Neural progenitor cell (in vitro differentiated cells): ENCODE data around the gene MCTP2. TPM values are rescaled to one million over a fixed set of nuclear protein-coding genes. Genes with fewer than 3 reads are reported as not detected.
A peak's percentile ranks its signal among the peaks of the same experiment; 100 is the strongest.

ENCODE experiments used
- DNase-seq: peaks from one replicate; pipeline ENCODE4 v3.0.0-alpha.2; 2016; ENCODE audit warnings: low spot score
- H2AFZ ChIP-seq: fragments of 200-600 bp; sonication (generic); replicated peaks from 2 replicates; pipeline ENCODE4 v1.6.1; 2016; ENCODE audit warnings: antibody characterized with exemption
- H3F3A ChIP-seq: fragments of 200-600 bp; sonication (generic); 2 replicates; pipeline ENCODE4 v1.6.1; 2016; ENCODE audit warnings: antibody characterized with exemption, low read depth
- H3K27ac ChIP-seq: fragments of 200-600 bp; sonication (generic); 2 replicates; pipeline ENCODE4 v1.5.1; 2016; ENCODE audit warnings: mild to moderate bottlenecking
- H3K27me3 ChIP-seq: fragments of 200-600 bp; sonication (generic); 2 replicates; pipeline ENCODE4 v1.6.1; 2016; ENCODE audit warnings: mild to moderate bottlenecking, moderate library complexity
- H3K36me3 ChIP-seq: fragments of 200-600 bp; sonication (generic); 2 replicates; pipeline ENCODE4 v1.5.1; 2016
- H3K4me1 ChIP-seq: fragments of 200-600 bp; sonication (generic); 2 replicates; pipeline ENCODE4 v1.6.1; 2016; ENCODE audit warnings: mixed run types
- H3K4me2 ChIP-seq: fragments of 200-600 bp; sonication (generic); 2 replicates; pipeline ENCODE4 v1.6.1; 2016
- H3K4me3 ChIP-seq: fragments of 200-600 bp; sonication (generic); 2 replicates; pipeline ENCODE4 v1.5.1; 2016
- H3K79me2 ChIP-seq: fragments of 200-600 bp; sonication (generic); 2 replicates; pipeline ENCODE4 v1.6.1; 2016; ENCODE audit warnings: low read depth
- H3K9ac ChIP-seq: fragments of 200-600 bp; sonication (generic); 2 replicates; pipeline ENCODE4 v1.6.1; 2016
- H3K9me3 ChIP-seq: fragments of 200-600 bp; sonication (generic); 2 replicates; pipeline ENCODE4 v1.5.1; 2016; ENCODE audit warnings: low read depth
- H4K20me1 ChIP-seq: fragments of 200-600 bp; sonication (generic); 2 replicates; pipeline ENCODE4 v1.6.1; 2016; ENCODE audit warnings: low read depth
- H3K27ac Mint-ChIP-seq: 3 replicates; pipeline ENCODE4 v1.8.0; 2021; ENCODE audit warnings: mixed read lengths
- H3K27me3 Mint-ChIP-seq: 2 replicates; pipeline ENCODE4 v1.8.0; 2022; ENCODE audit warnings: low read depth, mild to moderate bottlenecking, inconsistent platforms, moderate library complexity, mixed read lengths; ENCODE audit not compliant: insufficient read depth
- H3K36me3 Mint-ChIP-seq: 3 replicates; pipeline ENCODE4 v1.8.0; 2021; ENCODE audit warnings: mixed read lengths
- H3K4me1 Mint-ChIP-seq: 3 replicates; pipeline ENCODE4 v1.8.0; 2021; ENCODE audit warnings: mixed read lengths
- H3K4me3 Mint-ChIP-seq: 3 replicates; pipeline ENCODE4 v1.8.0; 2021; ENCODE audit warnings: mild to moderate bottlenecking, moderate library complexity, mixed read lengths
- H3K9me3 Mint-ChIP-seq: 3 replicates; pipeline ENCODE4 v1.8.0; 2020; ENCODE audit warnings: mixed read lengths
- EZH2 ChIP-seq: fragments of 200-600 bp; sonication (generic); IDR thresholded peaks from 2 replicates; pipeline ENCODE4 v1.6.1; 2017; ENCODE audit warnings: antibody characterized with exemption, mild to moderate bottlenecking, moderate library complexity
- EZH2phosphoT487 ChIP-seq: fragments of 200-600 bp; sonication (generic); IDR thresholded peaks from 2 replicates; pipeline ENCODE4 v1.6.1; 2017; ENCODE audit warnings: antibody characterized with exemption
- total RNA-seq: library from RNA; depleted of rRNA; stranded (reverse); fragments of >200 nt; gene quantifications from 2 replicates; pipeline ENCODE4 v1.2.3, GENCODE V29; 2015; ENCODE audit warnings: low replicate concordance
- TF ChIP-seq, protein P1 (sequence below): fragments of 200-600 bp; sonication (generic); IDR thresholded peaks from 2 replicates; pipeline ENCODE4 v1.5.1; 2017; ENCODE audit warnings: antibody characterized with exemption, mild to moderate bottlenecking

The MCTP2 gene
- total RNA-seq, 1 donor from 2014 or later = 0.17 TPM

DNA sequence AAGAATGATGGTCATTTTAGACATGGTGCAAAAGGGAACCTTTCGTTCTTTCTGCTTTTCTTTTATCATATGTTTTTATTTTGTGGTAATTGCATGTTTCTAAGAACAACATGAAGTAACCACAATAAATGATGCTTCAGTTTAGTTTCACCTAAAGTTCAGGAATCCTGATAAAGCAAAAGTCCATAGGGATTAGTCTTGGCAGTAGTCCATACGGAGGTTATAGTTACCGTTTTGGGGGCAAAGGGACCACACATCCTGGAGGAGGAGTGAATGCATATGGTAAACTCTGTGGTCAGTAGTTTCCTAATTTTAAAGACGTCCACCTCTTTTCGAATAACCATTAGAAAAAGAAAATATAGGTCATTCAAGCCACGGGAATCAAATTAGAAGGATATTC lies 141.5 kb downstream of the MCTP2 start:
- Histone ChIP-seq H4K20me1 (no peaks in the 10 kb centered on the region), H3K4me1 (no peaks in the 10 kb centered on the region), H3K36me3 (no peaks in the 10 kb centered on the region), H2AFZ (no peak overlapping the region), H3F3A (no peaks in the 10 kb centered on the region), H3K9me3 (no peaks in the 10 kb centered on the region), H3K4me2 (no peak overlapping the region), H3K79me2 (no peaks in the 10 kb centered on the region), H3K27me3 (no peaks in the 10 kb centered on the region), H3K9ac (no peak overlapping the region), H3K4me3 (no peak overlapping the region), H3K27ac (no peak overlapping the region)
- Mint-ChIP-seq H3K36me3 (no peaks in the 10 kb centered on the region), H3K4me3 (no peak overlapping the region), H3K27ac (no peak overlapping the region), H3K9me3 (no peaks in the 10 kb centered on the region), H3K27me3 (no peaks in the 10 kb centered on the region), H3K4me1 (peaks cover 11% of the 10 kb centered on the region)
- no peak for TF ChIP-seq EZH2phosphoT487
- no peak for TF ChIP-seq EZH2
- TF ChIP-seq, protein P1, sequence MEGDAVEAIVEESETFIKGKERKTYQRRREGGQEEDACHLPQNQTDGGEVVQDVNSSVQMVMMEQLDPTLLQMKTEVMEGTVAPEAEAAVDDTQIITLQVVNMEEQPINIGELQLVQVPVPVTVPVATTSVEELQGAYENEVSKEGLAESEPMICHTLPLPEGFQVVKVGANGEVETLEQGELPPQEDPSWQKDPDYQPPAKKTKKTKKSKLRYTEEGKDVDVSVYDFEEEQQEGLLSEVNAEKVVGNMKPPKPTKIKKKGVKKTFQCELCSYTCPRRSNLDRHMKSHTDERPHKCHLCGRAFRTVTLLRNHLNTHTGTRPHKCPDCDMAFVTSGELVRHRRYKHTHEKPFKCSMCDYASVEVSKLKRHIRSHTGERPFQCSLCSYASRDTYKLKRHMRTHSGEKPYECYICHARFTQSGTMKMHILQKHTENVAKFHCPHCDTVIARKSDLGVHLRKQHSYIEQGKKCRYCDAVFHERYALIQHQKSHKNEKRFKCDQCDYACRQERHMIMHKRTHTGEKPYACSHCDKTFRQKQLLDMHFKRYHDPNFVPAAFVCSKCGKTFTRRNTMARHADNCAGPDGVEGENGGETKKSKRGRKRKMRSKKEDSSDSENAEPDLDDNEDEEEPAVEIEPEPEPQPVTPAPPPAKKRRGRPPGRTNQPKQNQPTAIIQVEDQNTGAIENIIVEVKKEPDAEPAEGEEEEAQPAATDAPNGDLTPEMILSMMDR = no peak
- no peak for DNase-seq

DNA sequence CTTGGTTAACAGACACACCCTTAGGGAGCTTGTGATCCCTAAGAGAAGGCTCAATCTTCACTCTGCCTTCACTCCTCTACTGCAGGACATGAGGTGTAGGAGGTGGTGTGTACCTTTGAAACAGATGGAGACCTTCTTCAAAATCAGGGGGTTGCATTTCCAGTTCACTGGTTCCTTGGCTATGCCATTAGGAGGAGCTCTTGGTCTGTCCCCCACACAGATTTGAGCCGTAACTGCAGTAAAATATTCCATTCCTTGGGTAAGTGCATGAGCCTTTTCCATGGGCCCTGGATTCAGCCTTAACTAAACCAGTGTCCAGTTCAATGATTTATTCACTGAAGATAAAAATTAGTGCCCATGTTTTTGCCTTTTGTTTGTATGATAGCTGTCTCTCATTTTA lies 144.6 kb downstream of the MCTP2 start:
- Mint-ChIP-seq H3K27ac (no peak overlapping the region), H3K27me3 (no peaks in the 10 kb centered on the region), H3K9me3 (no peaks in the 10 kb centered on the region), H3K4me1 (no peaks in the 10 kb centered on the region), H3K4me3 (no peak overlapping the region), H3K36me3 (no peaks in the 10 kb centered on the region)
- Histone ChIP-seq H3K4me3 (no peak overlapping the region), H3K4me1 (no peaks in the 10 kb centered on the region), H2AFZ (no peak overlapping the region), H4K20me1 (no peaks in the 10 kb centered on the region), H3K79me2 (no peaks in the 10 kb centered on the region), H3K27me3 (no peaks in the 10 kb centered on the region), H3K27ac (no peak overlapping the region), H3F3A (no peaks in the 10 kb centered on the region), H3K9me3 (no peaks in the 10 kb centered on the region), H3K4me2 (no peak overlapping the region), H3K36me3 (no peaks in the 10 kb centered on the region), H3K9ac (no peak overlapping the region)
- DNase-seq = peak; percentile 34
- TF ChIP-seq, protein P1 = peak; percentile 50
- TF ChIP-seq EZH2 = no peak

DNA sequence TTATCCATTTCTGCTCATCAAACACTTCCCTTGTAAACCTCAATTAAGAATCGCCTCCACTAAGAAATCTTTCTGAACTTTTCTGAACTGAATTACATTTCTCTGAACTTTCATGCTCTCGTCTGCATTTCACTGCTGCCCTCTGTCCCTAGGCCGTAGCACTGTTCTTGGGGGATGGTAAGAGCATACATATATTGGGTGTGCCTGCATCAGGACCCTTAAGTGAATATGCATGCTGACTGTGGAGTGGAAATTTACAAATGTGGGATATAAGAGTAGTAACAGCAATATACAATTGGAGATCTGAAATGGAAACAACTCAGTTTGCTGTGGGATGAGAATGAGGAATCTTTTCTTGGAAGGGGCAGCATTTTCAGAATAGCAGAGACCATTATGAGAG lies 148.6 kb downstream of the MCTP2 start:
- Mint-ChIP-seq H3K27ac (no peak overlapping the region), H3K4me1 (no peaks in the 10 kb centered on the region), H3K27me3 (no peaks in the 10 kb centered on the region), H3K9me3 (no peaks in the 10 kb centered on the region), H3K36me3 (no peaks in the 10 kb centered on the region), H3K4me3 (no peak overlapping the region)
- Histone ChIP-seq H2AFZ (no peak overlapping the region), H3K79me2 (no peaks in the 10 kb centered on the region), H4K20me1 (no peaks in the 10 kb centered on the region), H3K9ac (no peak overlapping the region), H3K9me3 (no peaks in the 10 kb centered on the region), H3K27me3 (no peaks in the 10 kb centered on the region), H3K27ac (no peak overlapping the region), H3K4me3 (no peak overlapping the region), H3K36me3 (no peaks in the 10 kb centered on the region), H3K4me1 (no peaks in the 10 kb centered on the region), H3K4me2 (no peak overlapping the region), H3F3A (no peaks in the 10 kb centered on the region)
- TF ChIP-seq, protein P1 = no peak
- no peak for TF ChIP-seq EZH2
- no peak for TF ChIP-seq EZH2phosphoT487
- no peak for DNase-seq

DNA sequence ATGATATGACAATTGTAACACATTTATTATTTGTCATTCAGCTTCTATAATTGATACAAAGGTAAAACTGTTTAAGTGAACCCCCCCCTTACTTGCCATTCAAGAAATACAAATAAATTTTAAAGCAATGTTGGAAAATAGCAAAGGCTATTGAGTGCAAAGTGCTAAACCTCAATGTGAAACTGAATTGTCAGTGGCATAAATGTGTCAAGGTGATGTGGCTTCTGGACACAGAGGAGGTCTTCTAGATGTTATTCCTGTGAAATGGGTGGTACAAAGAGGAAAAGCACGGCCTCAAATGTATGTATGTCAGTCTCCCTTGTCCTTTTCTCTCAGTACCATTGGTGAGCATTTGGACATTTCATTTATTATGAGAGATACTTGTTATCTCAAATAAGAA lies 149.4 kb downstream of the MCTP2 start:
- Histone ChIP-seq H3K4me3 (no peak overlapping the region), H3K27ac (no peak overlapping the region), H3K9ac (no peak overlapping the region), H3K36me3 (no peaks in the 10 kb centered on the region), H3K79me2 (no peaks in the 10 kb centered on the region), H3K27me3 (no peaks in the 10 kb centered on the region), H4K20me1 (no peaks in the 10 kb centered on the region), H3K9me3 (no peaks in the 10 kb centered on the region), H3F3A (no peaks in the 10 kb centered on the region), H3K4me1 (no peaks in the 10 kb centered on the region), H2AFZ (no peak overlapping the region), H3K4me2 (no peak overlapping the region)
- no peaks in the 10 kb centered on the region for H3K4me1 Mint-ChIP-seq
- TF ChIP-seq, protein P1 = no peak
- TF ChIP-seq EZH2 = no peak
- TF ChIP-seq EZH2phosphoT487 = no peak
- no peaks in the 10 kb centered on the region for H3K9me3 Mint-ChIP-seq
- H3K36me3 Mint-ChIP-seq = no peaks in the 10 kb centered on the region
- DNase-seq = no peak
- H3K27ac Mint-ChIP-seq = no peak overlapping the region
- H3K4me3 Mint-ChIP-seq = no peak overlapping the region
- H3K27me3 Mint-ChIP-seq = no peaks in the 10 kb centered on the region
